H1 (cell line): ENCODE data around the gene STK16. TPM values are rescaled to one million over a fixed set of nuclear protein-coding genes. Genes with fewer than 3 reads are reported as not detected.

Source experiments
- CTCF ChIA-PET: fragments of 300-600 bp; sonication (Branson Sonifier 250); formaldehyde crosslinking; loops from one replicate; lab custom pipeline; 2021; ENCODE audit not compliant: partially characterized antibody; lab: Charles Lee
- POLR2A ChIA-PET: fragments of 300-600 bp; sonication (Branson Sonifier 250); formaldehyde crosslinking; loops from one replicate; lab custom pipeline; 2021; ENCODE audit warnings: inconsistent platforms; ENCODE audit not compliant: partially characterized antibody; lab: Charles Lee
- DNase-seq, 2 experiments: peaks; one replicate each; pipeline versions ENCODE4 v3.0.0 to v3.0.0-alpha.2; 2010 to 2022; ENCODE audit warnings: low spot score in 2 of 2, low read depth in 1 of 2, mixed read lengths in 1 of 2
- FAIRE-seq: peaks from 2 replicates; lab custom pipeline; 2011; peaks lifted over from hg19 to GRCh38; lab: Jason Lieb, UNC
- H2AFZ ChIP-seq: 2 replicates; pipeline ENCODE4 v1.8.1; 2012; ENCODE audit warnings: low read length, inconsistent platforms
- H2AK5ac ChIP-seq: 2 replicates; pipeline ENCODE4 v1.6.1; 2013; ENCODE audit warnings: low read depth, low read length
- H2BK120ac ChIP-seq: replicated peaks from 2 replicates; pipeline ENCODE3; 2013; ENCODE audit warnings: low read depth, low read length, inconsistent platforms
- H2BK12ac ChIP-seq: 2 replicates; pipeline ENCODE4 v1.6.1; 2013; ENCODE audit warnings: low read depth, low read length
- H2BK15ac ChIP-seq: 2 replicates; pipeline ENCODE4 v1.6.1; 2013; ENCODE audit warnings: low read length
- H2BK20ac ChIP-seq: 2 replicates; pipeline ENCODE4 v1.6.1; 2013; ENCODE audit warnings: low read length
- H2BK5ac ChIP-seq: 2 replicates; pipeline ENCODE4 v1.6.1; 2013; ENCODE audit warnings: low read depth, low read length
- H3K14ac ChIP-seq: 2 replicates; pipeline ENCODE4 v1.6.1; 2013; ENCODE audit warnings: inconsistent platforms; ENCODE audit not compliant: insufficient read length
- H3K18ac ChIP-seq: 2 replicates; pipeline ENCODE4 v1.6.1; 2013; ENCODE audit warnings: low read length; ENCODE audit errors: extremely low read depth
- H3K23ac ChIP-seq: 2 replicates; pipeline ENCODE4 v1.6.1; 2013; ENCODE audit warnings: inconsistent platforms; ENCODE audit not compliant: insufficient read length
- H3K23me2 ChIP-seq: 2 replicates; pipeline ENCODE4 v1.6.1; 2013; ENCODE audit warnings: low read depth, low read length
- H3K27ac ChIP-seq: 2 replicates; pipeline ENCODE4 v1.6.1; 2011; ENCODE audit warnings: low read depth, low read length, inconsistent platforms
- H3K27me3 ChIP-seq, 4 experiments: replicated peaks in 1 of 4; 1 replicate in 1 of 4; 2 replicates in 3 of 4; pipeline versions ENCODE4 v1.6.1 to v1.8.1; 2011 to 2013; ENCODE audit warnings: low read length in 3 of 4, mild to moderate bottlenecking in 3 of 4, inconsistent platforms in 2 of 4, mixed read lengths in 2 of 4, moderate library complexity in 1 of 4; ENCODE audit not compliant: control insufficient read depth in 3 of 4, insufficient read depth in 3 of 4; ENCODE audit errors: extremely low read depth in 1 of 4
- H3K36me3 ChIP-seq, 4 experiments: 2 replicates each; pipeline versions ENCODE4 v1.6.1 to v1.8.1; 2011 to 2013; ENCODE audit warnings: mild to moderate bottlenecking in 4 of 4, low read length in 3 of 4, moderate library complexity in 2 of 4, control low read depth in 1 of 4, inconsistent platforms in 1 of 4; ENCODE audit not compliant: insufficient read depth in 4 of 4, control insufficient read depth in 2 of 4
- H3K4ac ChIP-seq: replicated peaks from 2 replicates; pipeline ENCODE3; 2013; ENCODE audit warnings: low read length, low read depth, mixed read lengths, inconsistent platforms; ENCODE audit not compliant: insufficient read length
- H3K4me1 ChIP-seq, 4 experiments: replicated peaks in 1 of 4; 1 replicate in 1 of 4; 2 replicates in 3 of 4; pipeline versions ENCODE4 v1.6.1 to v1.8.1; 2011 to 2013; ENCODE audit warnings: low read length in 3 of 4, inconsistent platforms in 2 of 4, mixed read lengths in 1 of 4; ENCODE audit not compliant: insufficient read depth in 4 of 4, control insufficient read depth in 3 of 4
- H3K4me2 ChIP-seq, 2 experiments: 2 replicates each; pipeline versions ENCODE4 v1.6.1 to v1.8.1; 2011 to 2013; ENCODE audit warnings: low read depth in 2 of 2, low read length in 2 of 2, control low read depth in 1 of 2, inconsistent platforms in 1 of 2, mild to moderate bottlenecking in 1 of 2; ENCODE audit not compliant: insufficient read depth in 1 of 2
- H3K4me3 ChIP-seq, 4 experiments: fragments of 200-600, 300-600 bp in 1 of 4; sonication (generic), shearing (Covaris generic), sonication (Bioruptor Twin) in 1 of 4; 2 replicates each; pipeline versions ENCODE4 v1.5.1 to v1.8.1; 2011 to 2016; ENCODE audit warnings: low read length in 4 of 4, low read depth in 3 of 4, control low read depth in 2 of 4, inconsistent platforms in 2 of 4, mild to moderate bottlenecking in 2 of 4, mixed read lengths in 1 of 4, moderate library complexity in 1 of 4; ENCODE audit not compliant: insufficient read depth in 2 of 4; ENCODE audit errors: extremely low read depth in 1 of 4
- H3K56ac ChIP-seq: replicated peaks from 2 replicates; pipeline ENCODE3; 2013; ENCODE audit warnings: low read depth, mild to moderate bottlenecking, mixed read lengths, low read length, inconsistent platforms; ENCODE audit not compliant: insufficient read length
- H3K79me1 ChIP-seq: 2 replicates; pipeline ENCODE4 v1.6.1; 2013; ENCODE audit warnings: low read depth, low read length, control low read depth
- H3K79me2 ChIP-seq, 2 experiments: 2 replicates each; pipeline versions ENCODE4 v1.6.1 to v1.8.1; 2012 to 2013; ENCODE audit warnings: low read length in 2 of 2, mild to moderate bottlenecking in 2 of 2, inconsistent platforms in 1 of 2; ENCODE audit not compliant: insufficient read depth in 2 of 2, control insufficient read depth in 1 of 2
- H3K9ac ChIP-seq, 4 experiments: replicated peaks in 1 of 4; 1 replicate in 1 of 4; 2 replicates in 3 of 4; pipeline versions ENCODE4 v1.6.1 to v1.8.1; 2011 to 2013; ENCODE audit warnings: low read depth in 3 of 4, low read length in 3 of 4, control low read depth in 2 of 4, mild to moderate bottlenecking in 2 of 4, moderate library complexity in 2 of 4, inconsistent platforms in 1 of 4; ENCODE audit errors: extremely low read depth in 1 of 4
- H3K9me3 ChIP-seq, 2 experiments: 2 replicates each; pipeline versions ENCODE4 v1.6.1 to v1.8.1; 2012 to 2013; ENCODE audit warnings: mild to moderate bottlenecking in 2 of 2, moderate library complexity in 2 of 2, control low read depth in 1 of 2, inconsistent platforms in 1 of 2, low read depth in 1 of 2, low read length in 1 of 2, mixed read lengths in 1 of 2; ENCODE audit not compliant: insufficient read depth in 2 of 2
- H4K20me1 ChIP-seq, 2 experiments: replicated peaks in 1 of 2; 2 replicates each; pipeline versions ENCODE3 to v1.8.1; 2011 to 2013; ENCODE audit warnings: inconsistent platforms in 2 of 2, low read length in 2 of 2, mild to moderate bottlenecking in 1 of 2; ENCODE audit not compliant: insufficient read depth in 2 of 2, control insufficient read depth in 1 of 2
- H4K5ac ChIP-seq: 2 replicates; pipeline ENCODE4 v1.6.1; 2013; ENCODE audit warnings: low read length, low read depth, mixed read lengths, inconsistent platforms; ENCODE audit not compliant: insufficient read length
- H4K8ac ChIP-seq: 2 replicates; pipeline ENCODE4 v1.8.0; 2013; ENCODE audit warnings: mild to moderate bottlenecking, moderate library complexity, low read length, inconsistent platforms; ENCODE audit not compliant: insufficient read depth; ENCODE audit errors: extremely low read depth
- H4K91ac ChIP-seq: replicated peaks from 2 replicates; pipeline ENCODE3; 2013; ENCODE audit warnings: low read length, mixed read lengths, inconsistent platforms; ENCODE audit not compliant: insufficient read length
- ATF3 ChIP-seq: IDR thresholded peaks from 2 replicates; pipeline ENCODE4 v1.6.1; 2011; ENCODE audit warnings: low read depth, mild to moderate bottlenecking, low read length; ENCODE audit not compliant: insufficient read depth
- CHD1 ChIP-seq: IDR thresholded peaks from 2 replicates; pipeline ENCODE4 v1.6.1; 2012; ENCODE audit warnings: low read depth, low read length, improper control_type of control experiment
- CREB1 ChIP-seq: IDR thresholded peaks from 2 replicates; pipeline ENCODE4 v1.6.1; 2012; ENCODE audit warnings: inconsistent platforms
- CTBP2 ChIP-seq: IDR thresholded peaks from 2 replicates; pipeline ENCODE4 v1.7.0; 2011; ENCODE audit warnings: borderline replicate concordance, mild to moderate bottlenecking, moderate library complexity, mixed read lengths, low read length; ENCODE audit not compliant: insufficient read depth, insufficient read length
- EGR1 ChIP-seq: IDR thresholded peaks from 2 replicates; pipeline ENCODE4 v1.6.1; 2011; ENCODE audit warnings: low read depth, low read length, borderline replicate concordance
- KDM5A ChIP-seq: fragments of 200-600 bp; IDR thresholded peaks from 2 replicates; pipeline ENCODE4 v1.7.1; 2012; ENCODE audit warnings: mild to moderate bottlenecking, low read length, inconsistent platforms, mixed read lengths
- SIN3A ChIP-seq, 2 experiments: IDR thresholded peaks in 1 of 2; conservative IDR thresholded peaks in 1 of 2; 2 replicates each; pipeline ENCODE4 v1.6.1; 2011 to 2012; ENCODE audit warnings: low read length in 2 of 2, improper control_type of control experiment in 1 of 2, low read depth in 1 of 2, mild to moderate bottlenecking in 1 of 2
- TBP ChIP-seq: IDR thresholded peaks from 2 replicates; pipeline ENCODE4 v1.6.1; 2011; ENCODE audit warnings: low read depth, low read length, improper control_type of control experiment
- TCF12 ChIP-seq: IDR thresholded peaks from 2 replicates; pipeline ENCODE4 v1.6.1; 2011; ENCODE audit warnings: low read depth, mild to moderate bottlenecking, low read length
- TEAD4 ChIP-seq: IDR thresholded peaks from 2 replicates; pipeline ENCODE4 v1.6.1; 2012; ENCODE audit warnings: low read depth, low read length, inconsistent platforms, mixed read lengths
- WGBS, 2 experiments: shearing (Covaris generic) in 1 of 2; methylation state at CpG; one replicate each; pipeline versions ENCODE4 v1.1.6 to v1.1.7; 2013 to 2015; ENCODE audit warnings: low lambda C conversion rate in 2 of 2, mixed read lengths in 2 of 2, inconsistent platforms in 1 of 2, low coverage in 1 of 2, missing lambda C conversion rate in 1 of 2; ENCODE audit not compliant: insufficient replicate concordance in 2 of 2, insufficient coverage in 1 of 2, insufficient read length in 1 of 2; ENCODE audit errors: extremely low coverage in 1 of 2, missing lambda C conversion rate in 1 of 2; 5-methylcytosine and 5-hydroxymethylcytosine counted together
- polyA plus RNA-seq, 7 experiments: library from polyadenylated mRNA; depleted of rRNA in 3 of 7; stranded (reverse) in 5 of 7; unstranded in 2 of 7; fragments of >200 nt in 5 of 7; fragments of 200-250 nt in 2 of 7; gene quantifications; 1 replicate in 5 of 7; 2 replicates in 1 of 7; 4 replicates in 1 of 7; pipeline versions ENCODE4 v1.2.1 to v1.2.3, GENCODE V29; 2011 to 2013; ENCODE audit warnings: missing spikeins in 2 of 7, mixed read lengths in 2 of 7
- total RNA-seq: library from RNA; stranded (reverse); fragmentation: NEBNext Ultra II Directional; extraction: Animal tissue kit (Norgen Biotek cat#: 25700); gene quantifications from 2 replicates; pipeline ENCODE4 v1.2.1, GENCODE V29; 2021

Gene STK16
- total and polyA plus RNA-seq, 2 of the 8 experiments (the other 6 are each of a cell fraction or from before 2014, with no cell fraction given): 21.3 to 51.4 TPM

- Histone ChIP-seq H3K79me1 (no peaks in the 10 kb centered on the region; the same call in 1 of the 2 replicates), H3K4me3 (peak within 1 kb of the TSS; percentile 82 to 97 (median 92)), H3K23ac (no peak within 1 kb of the TSS), H4K20me1 (no peaks in the 10 kb centered on the region), H2BK12ac (peak within 1 kb of the TSS; percentile 2; the same call in 1 of the 2 replicates), H3K9ac (peak within 1 kb of the TSS; percentile 82 to 96 (median 86)), H3K4ac (peak within 1 kb of the TSS; percentile 32), H3K4me2 (peak within 1 kb of the TSS; percentile 88 to 91), H2BK120ac (no peak within 1 kb of the TSS), H3K23me2 (peaks cover 7% of the 10 kb centered on the region; the same call in 1 of the 2 replicates), H4K91ac (no peak within 1 kb of the TSS), H2AK5ac (no peak within 1 kb of the TSS), H3K56ac (peak within 1 kb of the TSS; percentile 52), H2BK5ac (peak within 1 kb of the TSS; percentile 41), H3K27me3 (no peaks in the 10 kb centered on the region; a peak in 1 of 7 replicates), H3K9me3 (no peaks in the 10 kb centered on the region), H3K79me2 (peaks cover 0 to 12% of the 10 kb centered on the region in 2 experiments; a peak in 2 of 4 replicates), H2BK15ac (no peak within 1 kb of the TSS), H2AFZ (no peak within 1 kb of the TSS), H4K8ac (peak within 1 kb of the TSS; percentile 88; the same call in 1 of the 2 replicates), H3K14ac (no peak within 1 kb of the TSS), H4K5ac (peak within 1 kb of the TSS; percentile 79), H3K36me3 (peaks cover 18 to 48% (median 35%) of the 10 kb centered on the region in 4 experiments), H3K4me1 (peaks cover 0 to 6% (median 3%) of the 10 kb centered on the region in 4 experiments; a peak in 5 of 7 replicates), H2BK20ac (no peak within 1 kb of the TSS), H3K27ac (peak within 1 kb of the TSS; percentile 71), H3K18ac (peak within 1 kb of the TSS; percentile 87; the same call in 1 of the 2 replicates)
- ChIA-PET POLR2A (interaction anchor here (0.7 to 4.6 kb wide), 17 partner anchors 8 to 101 kb away, joined by 3 to 57 read pairs (median 5); partner anchors contain the start of genes ABCB6, CNPPD1, DNAJB2 and GLB1L), CTCF (interaction anchor here (0.7 to 4.9 kb wide), 10 partner anchors 16 to 124 kb away, joined by 3 to 23 read pairs (median 4); partner anchors contain the start of genes GLB1L and STK16)
- DNase-seq (peak; percentile 93 to 95), FAIRE-seq (peak; percentile 71)
- WGBS, 2 experiments: 1% methylated on average over 62 of the region's 80 CpGs; no CpG with 5 or more reads in 1 of the 2 experiments
- TF ChIP-seq CHD1: no peak
- TF ChIP-seq TBP: peak; percentile 90
- 0 out of 2 replicates have a peak, but pooled peaks have one; percentile 11 for TF ChIP-seq KDM5A
- peak; percentile 60; the same call in 1 of the 2 replicates for TF ChIP-seq EGR1
- TF ChIP-seq TCF12: no peak
- TF ChIP-seq CREB1: peak; percentile 89
- TF ChIP-seq ATF3: no peak
- TF ChIP-seq CTBP2: peak; percentile 63
- TF ChIP-seq SIN3A (conservative IDR thresholded peaks at IDR 0.05 in 1 of 2, IDR thresholded peaks at IDR 0.05 in 1 of 2; ENCODE audit: low read depth in 1 of 2, low read length in 2 of 2): peak; percentile 74 to 87; a peak in 3 of 4 replicates
- no peak for TF ChIP-seq TEAD4
Observed at GRCh38 chr2:219229305-219230058, 15.8 kb upstream of the STK16 start, which contains the start of the genes ANKZF1 and ATG9A. Gene ANKZF1 (plus strand): TSS chr2:219229806. CDS start chr2:219230258, 452 bp downstream. Gene ATG9A (minus strand): TSS chr2:219229636. CDS start chr2:219228024, 1,612 bp downstream.
